Thyroid gland (tissue), 4 donors: ENCODE measurements around the gene ARGLU1.

Source experiments
- CTCF ChIP-seq, 6 experiments: fragments of 200-600 bp in 3 of 6; fragments of 450-650 bp in 3 of 6; sonication (generic) in 3 of 6; IDR thresholded peaks; one replicate each; pipeline ENCODE4 v1.5.1; 2016 to 2019; ENCODE audit warnings: antibody characterized with exemption in 6 of 6, mild to moderate bottlenecking in 2 of 6, inconsistent platforms in 1 of 6, moderate library complexity in 1 of 6
- POLR2A ChIP-seq, 2 donors: fragments of 450-650 bp; IDR thresholded peaks; one replicate each; pipeline ENCODE4 v1.6.1; 2017; ENCODE audit warnings: antibody characterized with exemption in 2 of 2, mild to moderate bottlenecking in 2 of 2, moderate library complexity in 1 of 2

DNA sequence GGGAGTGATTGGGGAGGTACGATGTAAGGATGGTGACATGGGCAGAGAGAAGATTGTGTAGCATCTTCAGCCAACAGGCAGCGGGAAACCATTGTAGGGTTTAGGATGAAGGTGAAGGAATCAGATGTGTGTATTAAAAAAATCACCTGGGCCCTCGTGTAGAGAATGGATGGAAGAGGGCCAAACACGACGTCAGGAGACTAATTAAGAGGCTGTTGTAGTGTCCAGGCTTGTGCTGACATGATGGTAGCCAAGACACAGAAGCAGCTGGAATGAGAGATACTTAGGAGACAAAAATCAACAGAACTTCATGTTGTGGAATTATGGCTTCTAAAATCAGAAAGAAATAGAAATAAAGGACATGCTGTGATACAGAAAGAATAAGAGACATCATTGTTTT lies 41.2 kb upstream of the ARGLU1 start:
- TF ChIP-seq CTCF (IDR thresholded peaks at IDR 0.05) (no peak), POLR2A (IDR thresholded peaks at IDR 0.05) (no peak)
